Heart left ventricle (tissue), 13 donors: ENCODE data around the gene CREB3L1.
"Not testable (repeated sequence)": the region's sequence is repeated elsewhere in the genome, so short reads cannot be mapped to it uniquely, and the experiment has no call there.

Source experiments
- POLR2A ChIP-seq, 2 donors: fragments of 450-650 bp; IDR thresholded peaks; one replicate each; pipeline ENCODE4 v1.6.1; 2017; ENCODE audit warnings: antibody characterized with exemption in 2 of 2, mild to moderate bottlenecking in 2 of 2, moderate library complexity in 2 of 2
- TF ChIP-seq, protein P1 (sequence below), 12 donors: fragments of 200-600 bp; sonication (generic) in 4 of 12; IDR thresholded peaks; one replicate each; pipeline versions ENCODE4 v1.5.0 to v1.8.0; 2018 to 2022; ENCODE audit warnings: antibody characterized with exemption in 12 of 12, mild to moderate bottlenecking in 5 of 12
- donor health status: ischemic (EF 13 %, LVEDD 7.1; RV severe dilation, severe dysfunction).
- donor health status: DM: no; HTN: yes; CAD: no.
- donor health status: DM: no; HTN: no; CAD: no.
- donor health status: ischemic (EF 25% LVEDD 6.9; RV normal size, moderate dysfunction).
- donor health status: ischemic (EF 25% LVEDD 5.7; RV mildly dilated, moderate dysfunction).
- donor health status: ischemic (EF 35%, LVEDD 5.7; RV mildly dilated, moderate dysfunction).
- donor health status: nonischemic (EF 11% LVEDD 7.7; RV severe dilation, severe dysfunction).
- donor health status: DM: yes; HTN: yes; CAD: no.
- donor health status: PGD.
- donor health status: ischemic (EF 29% LVEDD 5.4; RV normal size, mild dysfunction).
- donor health status: nonischemic (EF 23%, LVEDD 6.1; RV moderate dilation, normal function).

DNA sequence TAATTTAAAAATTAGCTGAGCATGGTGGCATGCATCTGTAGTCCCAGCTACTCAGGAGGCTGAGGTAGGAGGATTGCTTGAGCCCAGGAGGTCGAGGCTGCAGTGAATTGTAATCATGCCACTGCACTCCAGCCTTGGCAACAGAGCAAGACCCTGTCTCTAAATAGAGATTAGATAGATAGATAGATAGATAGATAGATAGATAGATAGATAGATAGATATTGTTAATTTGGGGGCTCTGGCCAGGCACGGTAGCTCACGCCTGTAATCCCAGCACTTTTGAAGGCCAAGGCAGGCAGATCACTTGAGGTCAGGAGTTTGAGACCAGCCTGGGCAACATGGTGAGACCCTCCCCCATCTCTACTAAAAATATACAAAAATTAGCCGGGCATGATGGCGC lies 18.1 kb upstream of the CREB3L1 start:
- TF ChIP-seq, protein P1, sequence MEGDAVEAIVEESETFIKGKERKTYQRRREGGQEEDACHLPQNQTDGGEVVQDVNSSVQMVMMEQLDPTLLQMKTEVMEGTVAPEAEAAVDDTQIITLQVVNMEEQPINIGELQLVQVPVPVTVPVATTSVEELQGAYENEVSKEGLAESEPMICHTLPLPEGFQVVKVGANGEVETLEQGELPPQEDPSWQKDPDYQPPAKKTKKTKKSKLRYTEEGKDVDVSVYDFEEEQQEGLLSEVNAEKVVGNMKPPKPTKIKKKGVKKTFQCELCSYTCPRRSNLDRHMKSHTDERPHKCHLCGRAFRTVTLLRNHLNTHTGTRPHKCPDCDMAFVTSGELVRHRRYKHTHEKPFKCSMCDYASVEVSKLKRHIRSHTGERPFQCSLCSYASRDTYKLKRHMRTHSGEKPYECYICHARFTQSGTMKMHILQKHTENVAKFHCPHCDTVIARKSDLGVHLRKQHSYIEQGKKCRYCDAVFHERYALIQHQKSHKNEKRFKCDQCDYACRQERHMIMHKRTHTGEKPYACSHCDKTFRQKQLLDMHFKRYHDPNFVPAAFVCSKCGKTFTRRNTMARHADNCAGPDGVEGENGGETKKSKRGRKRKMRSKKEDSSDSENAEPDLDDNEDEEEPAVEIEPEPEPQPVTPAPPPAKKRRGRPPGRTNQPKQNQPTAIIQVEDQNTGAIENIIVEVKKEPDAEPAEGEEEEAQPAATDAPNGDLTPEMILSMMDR (IDR thresholded peaks at IDR 0.05): not testable (repeated sequence)
- not testable (repeated sequence) for TF ChIP-seq POLR2A (IDR thresholded peaks at IDR 0.05)
